ENCODE data around the gene FCRL3. TPM values are rescaled to one million over a fixed set of nuclear protein-coding genes. Genes with fewer than 3 reads are reported as not detected.

FCRL3 gene
- total RNA-seq, 3 donors from 2014 or later: 0.36 to 0.69 TPM; not detected in 1

DNA sequence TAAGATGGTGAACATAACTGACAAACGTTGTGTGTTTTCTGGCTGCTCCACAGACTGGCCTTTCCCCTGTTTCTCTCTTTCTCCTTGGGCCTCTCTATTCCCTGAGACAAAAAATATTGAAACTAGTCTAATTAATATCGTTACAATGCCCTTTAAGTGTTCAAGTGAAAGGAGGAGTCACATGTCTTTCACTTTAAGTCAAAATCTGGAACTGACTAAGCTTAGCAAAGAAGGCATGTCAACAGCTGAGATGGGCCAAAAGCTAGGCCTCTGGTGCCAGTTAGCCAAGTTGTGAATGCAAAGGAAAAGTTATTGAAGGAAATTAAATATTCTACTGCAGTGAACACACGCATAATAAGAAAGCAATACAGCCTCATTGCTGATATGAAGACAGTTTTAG is 32.2 kb upstream of the FCRL3 start:
- no peak for TF ChIP-seq CTCF (IDR thresholded peaks at IDR 0.05)
- Histone ChIP-seq H3K4me1 (ENCODE audit: low read depth) (no peaks in the 10 kb centered on the region), H3K9me3 (no peaks in the 10 kb centered on the region), H3K4me3 (no peak overlapping the region), H3K36me3 (ENCODE audit: low read depth) (no peaks in the 10 kb centered on the region)
- DNase-seq: no peak
- ATAC-seq: no peak
- intact Hi-C loops (cut with DNase I, micrococcal nuclease): no loop called here

- TF ChIP-seq CTCF (IDR thresholded peaks at IDR 0.05): no peak
- Histone ChIP-seq H3K4me3 (no peak overlapping the region), H3K9me3 (peaks cover 16% of the 10 kb centered on the region), H3K4me1 (ENCODE audit: low read depth) (no peaks in the 10 kb centered on the region), H3K36me3 (ENCODE audit: low read depth) (no peaks in the 10 kb centered on the region)
- intact Hi-C loops (cut with DNase I, micrococcal nuclease): no loop called here
- DNase-seq (peak in 1 of 3 donors; percentile 32), ATAC-seq (no peak)
Observed at GRCh38 chr1:157725221-157725577, 24.6 kb upstream of the FCRL3 start.

DNA sequence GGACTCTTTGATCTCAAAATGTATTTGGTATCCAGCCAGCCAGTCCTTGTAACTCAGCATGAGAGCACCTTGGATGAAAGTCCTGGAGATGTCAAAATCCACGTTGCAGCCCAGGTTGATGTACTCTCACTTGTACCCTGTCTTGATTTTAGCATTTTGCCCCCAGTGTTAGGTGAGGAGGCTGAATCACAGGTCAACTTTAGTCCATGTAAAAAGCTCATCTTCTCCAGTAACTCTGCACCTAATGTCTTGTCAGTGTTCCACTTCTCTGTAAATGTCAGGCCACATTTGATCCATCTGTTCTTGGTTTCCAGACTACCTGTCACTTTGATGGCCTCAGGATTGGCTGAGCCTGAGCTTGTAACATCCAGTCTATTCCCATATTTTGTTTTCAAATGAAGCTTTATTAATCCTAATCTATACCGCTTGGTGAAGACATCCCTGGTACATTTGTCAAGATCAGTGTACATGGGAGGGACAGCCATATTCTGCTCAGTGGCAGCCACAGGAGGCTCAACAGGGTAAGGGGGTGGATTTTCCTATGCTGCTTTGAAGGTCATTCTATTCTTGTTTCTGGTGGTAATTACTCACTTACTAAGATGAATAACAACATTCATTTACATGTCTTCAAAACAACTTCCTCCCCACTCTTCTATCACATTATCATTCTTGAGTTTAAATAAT is 24.1 kb upstream of the FCRL3 start:
- no peak for ATAC-seq
- H3K4me3 ChIP-seq: no peak overlapping the region
- DNase-seq: no peak
- no peak for TF ChIP-seq CTCF (IDR thresholded peaks at IDR 0.05)
- peaks cover 16% of the 10 kb centered on the region for H3K9me3 ChIP-seq
- intact Hi-C loops (cut with DNase I, micrococcal nuclease): no loop called here
- H3K4me1 ChIP-seq (ENCODE audit: low read depth): no peaks in the 10 kb centered on the region
- no peaks in the 10 kb centered on the region for H3K36me3 ChIP-seq (ENCODE audit: low read depth)

- TF ChIP-seq CTCF (IDR thresholded peaks at IDR 0.05): no peak
- peaks cover 16% of the 10 kb centered on the region for H3K9me3 ChIP-seq
- H3K4me1 ChIP-seq (ENCODE audit: low read depth): no peaks in the 10 kb centered on the region
- no peaks in the 10 kb centered on the region for H3K36me3 ChIP-seq (ENCODE audit: low read depth)
- H3K4me3 ChIP-seq: no peak overlapping the region
- intact Hi-C loops (cut with DNase I, micrococcal nuclease): no loop called here
- DNase-seq: no peak
- ATAC-seq: no peak
Observed at GRCh38 chr1:157723157-157723556, 22.6 kb upstream of the FCRL3 start.

DNA sequence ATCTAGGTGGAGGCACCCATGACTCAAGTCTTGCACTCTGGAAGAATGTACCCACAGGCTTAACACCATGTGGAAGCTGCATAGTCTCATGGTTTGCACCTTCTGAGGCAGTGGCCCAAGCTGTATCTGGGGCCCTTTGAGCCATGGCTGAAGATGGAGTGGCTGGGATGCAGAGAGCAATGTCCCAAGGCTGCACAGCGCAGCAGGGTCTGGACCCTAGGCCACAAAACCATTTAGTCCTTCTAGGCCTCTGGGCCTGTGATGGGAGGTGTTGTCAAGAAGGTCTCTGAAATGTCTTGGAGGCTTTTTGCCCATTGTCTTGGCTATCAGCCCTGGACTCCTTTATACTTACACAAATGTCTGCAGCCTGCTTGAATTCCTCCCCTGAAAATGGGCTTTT is 21.4 kb upstream of the FCRL3 start:
- H3K4me3 ChIP-seq: no peak overlapping the region
- ATAC-seq (no peak), DNase-seq (no peak)
- no peaks in the 10 kb centered on the region for H3K36me3 ChIP-seq (ENCODE audit: low read depth)
- intact Hi-C loops (cut with DNase I, micrococcal nuclease): no loop called here
- peaks cover 16% of the 10 kb centered on the region for H3K9me3 ChIP-seq
- H3K4me1 ChIP-seq (ENCODE audit: low read depth): no peaks in the 10 kb centered on the region
- TF ChIP-seq CTCF (IDR thresholded peaks at IDR 0.05): no peak

DNA sequence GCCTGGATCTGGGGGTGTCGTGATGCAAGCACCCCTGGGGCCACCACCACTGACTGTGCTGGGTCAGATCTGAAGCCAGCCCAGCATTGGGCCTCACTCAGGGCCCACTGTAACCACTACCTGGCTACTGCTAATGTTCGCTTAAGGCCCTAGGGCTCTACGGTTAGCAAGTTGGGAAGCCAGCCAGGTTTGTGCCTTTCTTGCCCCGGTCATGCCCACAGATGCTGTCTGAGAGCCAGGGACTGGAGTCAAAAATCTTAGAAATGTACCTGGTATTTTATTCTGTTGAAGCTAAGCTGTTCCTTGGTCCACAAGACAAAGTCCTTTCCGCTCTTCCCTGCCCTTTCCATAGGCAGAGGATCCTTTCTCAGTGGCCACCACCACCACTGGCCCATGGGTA is 15.2 kb upstream of the FCRL3 start:
- DNase-seq (no peak), ATAC-seq (no peak)
- intact Hi-C loops (cut with DNase I, micrococcal nuclease): no loop called here
- H3K4me1 ChIP-seq (ENCODE audit: low read depth): no peaks in the 10 kb centered on the region
- no peaks in the 10 kb centered on the region for H3K36me3 ChIP-seq (ENCODE audit: low read depth)
- H3K9me3 ChIP-seq: no peaks in the 10 kb centered on the region
- H3K4me3 ChIP-seq: no peak overlapping the region
- no peak for TF ChIP-seq CTCF (IDR thresholded peaks at IDR 0.05)
